ENCODE results near the gene PARP8.

Gene PARP8

GRCh38 chr5:50726475-50727148 is 60.2 kb downstream of the PARP8 start:
- DNase-seq (ENCODE audit: low read depth in 2 of 2) = no peak

- no peak for DNase-seq (ENCODE audit: low read depth in 2 of 2)
Measured at GRCh38 chr5:50727149-50727496, 60.7 kb downstream of the PARP8 start.

- no peak for DNase-seq (ENCODE audit: low read depth in 2 of 2)
Measured at GRCh38 chr5:50727845-50728244, 61.4 kb downstream of the PARP8 start.

DNA sequence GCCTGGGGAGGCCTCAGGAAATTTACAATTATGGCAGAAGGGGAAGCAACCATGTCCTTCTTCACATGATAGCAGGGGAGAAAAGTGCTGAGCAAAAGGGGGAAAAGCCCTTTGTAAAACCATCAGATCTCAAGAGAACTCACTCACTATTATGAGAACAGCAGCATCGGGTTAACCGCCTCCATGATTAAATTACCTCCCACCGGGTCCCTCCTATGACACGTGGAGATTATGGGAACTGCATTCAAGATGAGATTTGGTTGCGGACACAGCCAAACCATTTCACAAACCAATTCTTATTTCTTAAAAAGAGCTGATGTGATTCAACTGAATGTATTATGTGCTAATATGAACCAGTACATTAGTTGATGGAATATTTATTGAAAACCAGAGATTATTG is 63.9 kb downstream of the PARP8 start:
- DNase-seq (ENCODE audit: low read depth in 2 of 2) = no peak

DNA sequence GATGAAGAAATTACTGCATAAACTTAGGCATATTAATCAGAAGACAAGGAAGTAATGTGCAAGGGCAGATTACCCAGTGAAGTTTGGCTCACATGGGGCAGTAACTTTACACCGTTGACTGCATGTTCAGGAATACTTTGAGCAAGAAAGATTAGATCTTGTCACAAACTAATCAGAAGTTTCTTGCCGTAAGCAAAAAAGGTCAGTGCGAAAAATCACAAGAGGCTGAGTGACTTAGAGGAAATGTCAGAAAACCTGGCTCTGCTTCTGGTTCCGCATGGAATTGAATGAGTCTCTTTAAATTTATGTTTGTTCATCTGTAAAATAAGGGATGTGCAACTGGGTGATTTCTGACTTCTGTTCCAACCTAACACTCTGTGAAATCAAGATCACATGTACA is 64.4 kb downstream of the PARP8 start:
- DNase-seq (ENCODE audit: low read depth in 2 of 2) = no peak

DNA sequence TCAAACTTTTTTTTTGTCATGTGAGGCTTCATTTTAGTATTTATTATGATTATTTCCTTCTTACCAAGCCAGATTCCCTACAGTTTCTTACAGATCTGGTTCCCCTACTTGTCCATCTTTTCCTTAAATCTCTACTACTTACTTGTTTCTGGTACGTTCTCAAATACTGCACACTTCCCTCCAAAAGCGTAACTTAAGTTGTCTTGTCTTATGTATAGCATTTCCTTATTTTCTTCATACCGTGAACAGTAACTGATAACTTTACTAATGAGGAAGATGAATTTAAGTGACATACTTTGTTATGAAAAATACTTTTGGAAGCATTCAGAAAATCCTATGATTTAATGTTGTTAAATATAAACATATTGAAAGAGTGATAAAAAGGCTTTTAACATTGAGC is 67.3 kb downstream of the PARP8 start:
- DNase-seq (ENCODE audit: low read depth in 2 of 2) = no peak

DNA sequence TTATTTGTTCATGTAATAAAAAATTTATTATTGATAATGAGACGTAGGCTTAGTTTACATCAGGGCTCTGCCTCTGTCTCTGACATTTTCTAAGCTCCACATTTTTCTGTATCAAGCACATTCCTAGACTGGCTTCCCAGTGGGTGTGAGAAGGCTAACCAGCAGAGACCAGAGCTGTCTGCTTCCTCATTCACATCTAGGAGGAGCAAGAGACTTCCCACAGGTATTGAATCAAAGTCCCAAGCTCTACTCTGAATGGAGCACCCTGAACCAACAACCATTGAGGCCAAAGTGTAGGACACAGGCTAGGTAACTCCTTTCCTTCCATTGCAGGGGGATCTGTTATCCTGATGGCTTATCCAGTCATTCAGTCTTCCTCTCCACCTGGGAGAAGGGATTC is 72.4 kb downstream of the PARP8 start:
- no peak for DNase-seq (ENCODE audit: low read depth in 2 of 2)

DNA sequence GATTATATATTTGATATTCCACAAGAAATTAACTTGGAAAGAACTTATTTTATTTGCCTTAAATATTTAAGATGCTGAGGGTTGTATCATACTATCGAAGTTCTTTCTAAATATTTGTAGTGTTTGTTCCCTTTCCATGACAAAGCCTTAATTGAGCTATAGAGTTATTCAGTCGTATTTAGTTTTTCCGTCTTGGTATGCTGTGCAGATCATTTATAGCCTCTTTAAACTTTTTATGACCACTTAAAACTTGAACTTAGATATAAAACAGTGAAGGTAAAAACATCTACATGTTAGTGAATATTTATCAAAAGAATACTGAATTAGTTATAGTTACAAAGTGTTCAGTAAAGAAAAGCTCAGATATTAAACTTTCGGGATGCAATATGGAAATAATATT is 74.4 kb downstream of the PARP8 start:
- no peak for DNase-seq (ENCODE audit: low read depth in 2 of 2)

GRCh38 chr5:50744776-50745175 is 78.3 kb downstream of the PARP8 start:
- DNase-seq (ENCODE audit: low read depth in 2 of 2) = no peak

DNA sequence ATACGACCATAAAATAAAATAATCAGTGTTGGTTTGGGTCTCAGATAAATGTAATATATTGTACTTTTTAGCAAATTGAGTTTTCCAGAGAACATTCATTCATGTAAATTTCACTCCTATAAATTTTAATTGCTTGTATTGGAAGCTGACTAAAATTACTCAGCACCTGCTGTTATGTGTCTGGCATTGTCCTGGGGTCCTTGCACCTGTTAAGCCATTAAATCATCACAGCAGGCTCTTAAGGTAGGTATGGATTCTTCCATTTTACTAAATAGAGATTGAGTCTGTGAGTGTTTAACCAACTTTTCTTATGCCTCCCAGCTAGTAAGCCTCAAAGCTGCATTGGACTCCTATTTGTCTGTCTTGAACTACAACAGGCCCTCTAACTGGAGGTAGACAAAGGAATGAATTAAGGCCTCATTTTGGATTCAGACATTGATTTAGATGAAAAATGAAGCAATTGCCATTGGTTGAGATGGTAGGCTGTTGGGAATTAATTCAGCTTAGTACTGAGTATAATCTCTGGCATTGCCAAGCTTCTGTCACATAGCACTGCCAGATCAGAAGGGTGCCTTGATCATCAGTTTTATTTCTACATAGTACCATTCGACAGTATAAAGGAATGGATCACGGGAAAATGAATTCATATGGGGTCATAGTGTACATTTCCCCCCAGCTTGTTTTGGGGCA is 78.9 kb downstream of the PARP8 start:
- DNase-seq (ENCODE audit: low read depth in 2 of 2) = no peak

GRCh38 chr5:50749181-50749580 is 82.7 kb downstream of the PARP8 start:
- no peak for DNase-seq (ENCODE audit: low read depth in 2 of 2)

- no peak for DNase-seq (ENCODE audit: low read depth in 2 of 2)
Measured at GRCh38 chr5:50749873-50750272, 83.4 kb downstream of the PARP8 start.

DNA sequence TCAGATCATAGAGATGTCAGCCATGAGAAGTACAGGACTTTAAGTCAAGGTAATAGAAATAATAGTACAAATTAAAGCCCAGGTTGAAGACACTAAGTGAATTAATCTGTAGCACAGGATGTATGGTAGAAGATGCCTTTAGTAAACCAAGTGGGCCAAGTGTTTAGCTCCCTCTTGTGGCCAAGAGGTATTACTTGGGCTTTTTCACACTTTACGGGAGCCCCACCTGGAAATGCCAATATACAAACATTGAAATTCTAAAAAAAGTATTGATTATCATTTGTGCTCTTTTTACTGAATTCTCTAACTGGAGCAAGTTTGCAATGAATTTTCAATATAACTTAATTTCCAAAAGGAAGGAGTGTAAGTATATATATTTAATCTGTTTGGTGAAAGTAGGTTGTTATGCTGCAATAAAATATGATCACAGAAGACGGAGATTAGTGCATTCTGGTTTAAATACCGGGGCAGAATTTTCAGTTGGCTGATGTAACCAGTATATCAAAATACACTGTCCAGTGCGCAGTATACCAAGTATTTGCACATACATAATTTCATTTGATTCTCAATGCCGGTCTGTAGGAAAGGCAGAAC is 84.7 kb downstream of the PARP8 start:
- peak in 1 of 2 donors; percentile 27 for DNase-seq (ENCODE audit: low read depth in 2 of 2)

DNA sequence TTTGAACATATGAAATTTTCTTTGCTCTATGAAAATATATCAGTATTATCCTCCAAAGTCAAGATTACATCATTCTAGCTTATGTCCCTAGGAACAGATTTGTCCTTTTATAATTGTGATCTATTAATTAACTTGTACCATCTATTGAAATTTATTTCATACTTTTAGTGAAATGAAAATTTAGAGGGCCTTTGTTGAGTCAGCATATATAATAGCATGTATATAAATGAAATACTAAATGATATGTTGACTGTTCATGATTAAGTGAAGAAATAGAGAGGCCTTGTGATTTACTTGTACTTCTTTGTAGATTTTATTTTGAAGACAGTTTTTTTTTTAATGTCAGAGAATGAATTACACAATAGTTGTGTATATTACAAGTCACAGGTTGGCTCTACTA is 86.4 kb downstream of the PARP8 start:
- DNase-seq (ENCODE audit: low read depth in 2 of 2) = no peak

- no peak for DNase-seq (ENCODE audit: low read depth in 2 of 2)
Measured at GRCh38 chr5:50759526-50760270, 93.3 kb downstream of the PARP8 start.

DNA sequence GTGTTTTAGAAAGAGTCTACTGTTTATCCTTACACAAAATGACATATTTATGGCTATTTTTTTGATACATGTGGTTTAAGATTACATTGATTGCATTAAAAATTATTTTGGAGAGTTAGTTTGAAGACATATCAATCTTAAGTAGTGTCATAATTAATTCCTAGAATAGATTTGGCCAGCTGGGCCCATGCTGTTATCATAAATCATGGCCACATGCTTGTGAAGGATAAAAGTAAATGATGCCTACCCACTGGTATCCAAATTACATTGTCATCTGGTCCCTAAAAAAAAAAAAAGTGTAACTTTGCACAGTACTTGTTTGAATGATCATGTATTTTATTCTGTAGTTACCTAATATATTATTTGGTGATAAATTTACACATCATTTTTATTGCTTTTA is 96.9 kb downstream of the PARP8 start:
- no peak for DNase-seq (ENCODE audit: low read depth in 2 of 2)

DNA sequence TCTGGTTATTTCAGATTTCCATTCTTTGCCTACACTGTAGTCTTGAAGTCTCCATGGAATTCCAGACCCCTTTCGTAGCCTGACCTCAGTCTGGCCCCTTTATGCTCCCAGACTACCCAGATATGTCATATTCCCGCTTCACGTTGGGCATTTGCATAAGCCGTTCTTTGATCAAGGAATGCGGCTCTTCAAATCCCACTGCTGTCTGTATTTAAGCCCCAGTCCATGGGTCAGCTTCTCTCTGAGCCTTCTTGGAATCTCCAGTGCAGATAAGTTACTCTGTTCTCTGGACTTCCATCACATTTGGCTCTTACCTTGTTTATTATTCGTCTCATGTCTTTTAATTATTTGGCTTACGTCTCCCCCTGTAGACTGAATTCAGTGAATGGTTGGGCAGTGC is 97.4 kb downstream of the PARP8 start:
- DNase-seq (ENCODE audit: low read depth in 2 of 2) = no peak

DNA sequence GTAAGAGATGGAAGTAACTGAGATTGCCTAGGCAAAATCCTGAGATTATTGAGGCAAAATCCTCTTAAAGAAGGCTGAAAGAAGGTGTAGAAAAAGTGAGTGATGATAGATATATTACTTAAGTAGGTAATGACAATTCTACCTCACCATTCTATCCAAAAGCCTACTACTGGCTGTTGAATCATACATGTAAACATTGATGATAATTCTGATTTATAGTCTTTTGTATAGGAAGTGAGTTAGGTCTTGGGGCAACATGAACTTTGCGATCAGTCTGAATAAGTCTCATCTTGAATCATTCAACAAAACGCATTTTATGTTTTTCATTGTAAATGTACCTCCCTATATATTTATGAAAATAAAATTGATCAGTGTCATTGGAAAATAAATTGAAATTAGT is 99.6 kb downstream of the PARP8 start:
- DNase-seq (ENCODE audit: low read depth in 2 of 2) = no peak

GRCh38 chr5:50766462-50766861 is 100.0 kb downstream of the PARP8 start:
- no peak for DNase-seq (ENCODE audit: low read depth in 2 of 2)

DNA sequence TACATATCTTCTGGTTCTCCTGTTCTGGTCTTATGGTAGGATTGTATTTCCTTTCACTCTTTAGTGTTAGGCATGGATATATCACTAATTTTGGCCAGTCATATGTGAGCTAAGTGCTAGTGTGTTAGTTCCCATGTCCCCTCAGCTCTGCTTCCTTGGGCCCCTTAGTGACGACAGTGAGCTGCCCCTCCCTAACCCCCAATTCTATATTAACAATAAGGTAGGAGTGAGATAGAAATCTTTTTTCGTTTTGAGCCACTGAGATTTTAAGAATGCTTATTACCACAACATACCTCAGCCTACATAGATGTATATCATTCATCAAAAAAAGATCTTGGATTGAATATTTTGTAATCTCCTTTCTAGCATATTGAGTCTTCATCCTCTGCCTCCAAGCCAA is 100.5 kb downstream of the PARP8 start:
- no peak for DNase-seq (ENCODE audit: low read depth in 2 of 2)

- no peak for DNase-seq (ENCODE audit: low read depth in 2 of 2)
Measured at GRCh38 chr5:50767588-50767987, 101.2 kb downstream of the PARP8 start.

DNA sequence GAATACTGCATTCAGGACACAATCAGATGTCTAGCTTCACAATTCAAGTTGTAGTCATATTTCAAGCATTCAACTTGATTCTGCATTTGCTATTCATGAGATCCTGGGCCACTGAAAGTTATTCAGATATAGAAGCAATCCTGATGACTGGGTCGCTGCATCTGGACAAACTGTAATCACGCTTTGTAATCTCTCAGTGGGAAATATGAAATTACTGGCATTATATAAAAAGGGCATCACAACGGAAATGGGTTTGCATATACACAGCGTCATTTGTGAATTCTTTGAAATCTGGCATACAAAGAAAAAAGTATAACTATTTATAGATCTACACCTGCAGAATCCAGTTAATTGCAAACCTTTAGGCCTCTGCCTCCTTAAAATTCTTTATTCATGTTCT is 102.2 kb downstream of the PARP8 start:
- no peak for DNase-seq (ENCODE audit: low read depth in 2 of 2)

- DNase-seq (ENCODE audit: low read depth in 2 of 2) = no peak
Measured at GRCh38 chr5:50770441-50770840, 104.0 kb downstream of the PARP8 start.
